Myocyte (in vitro differentiated cells): ENCODE results near the gene PPP6R3. TPM values are rescaled to one million over a fixed set of nuclear protein-coding genes. Genes with fewer than 3 reads are reported as not detected.
A peak's percentile ranks its signal among the peaks of the same experiment; 100 is the strongest.

Experiments used
- DNase-seq: peaks from one replicate; pipeline ENCODE4 v3.0.0-alpha.2; 2012; ENCODE audit warnings: low read depth
- polyA plus RNA-seq: library from polyadenylated mRNA; unstranded; fragments of >200 nt; gene quantifications from one replicate; pipeline ENCODE4 v1.2.1, GENCODE V29; 2012; ENCODE audit warnings: missing spikeins
- total RNA-seq: library from RNA; depleted of rRNA; stranded (reverse); fragments of >200 nt; gene quantifications from 2 replicates; pipeline ENCODE4 v1.2.3, GENCODE V29; 2014

The PPP6R3 gene, protein sequence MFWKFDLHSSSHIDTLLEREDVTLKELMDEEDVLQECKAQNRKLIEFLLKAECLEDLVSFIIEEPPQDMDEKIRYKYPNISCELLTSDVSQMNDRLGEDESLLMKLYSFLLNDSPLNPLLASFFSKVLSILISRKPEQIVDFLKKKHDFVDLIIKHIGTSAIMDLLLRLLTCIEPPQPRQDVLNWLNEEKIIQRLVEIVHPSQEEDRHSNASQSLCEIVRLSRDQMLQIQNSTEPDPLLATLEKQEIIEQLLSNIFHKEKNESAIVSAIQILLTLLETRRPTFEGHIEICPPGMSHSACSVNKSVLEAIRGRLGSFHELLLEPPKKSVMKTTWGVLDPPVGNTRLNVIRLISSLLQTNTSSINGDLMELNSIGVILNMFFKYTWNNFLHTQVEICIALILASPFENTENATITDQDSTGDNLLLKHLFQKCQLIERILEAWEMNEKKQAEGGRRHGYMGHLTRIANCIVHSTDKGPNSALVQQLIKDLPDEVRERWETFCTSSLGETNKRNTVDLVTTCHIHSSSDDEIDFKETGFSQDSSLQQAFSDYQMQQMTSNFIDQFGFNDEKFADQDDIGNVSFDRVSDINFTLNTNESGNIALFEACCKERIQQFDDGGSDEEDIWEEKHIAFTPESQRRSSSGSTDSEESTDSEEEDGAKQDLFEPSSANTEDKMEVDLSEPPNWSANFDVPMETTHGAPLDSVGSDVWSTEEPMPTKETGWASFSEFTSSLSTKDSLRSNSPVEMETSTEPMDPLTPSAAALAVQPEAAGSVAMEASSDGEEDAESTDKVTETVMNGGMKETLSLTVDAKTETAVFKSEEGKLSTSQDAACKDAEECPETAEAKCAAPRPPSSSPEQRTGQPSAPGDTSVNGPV
- total RNA-seq, result 101 and 113 TPM in 2 replicates
- polyA plus RNA-seq, result 27.2 TPM

GRCh38 chr11:68460741-68461574 is at the start of gene PPP6R3:
PPP6R3 (plus strand) TSS chr11:68460752; CDS start chr11:68537665, 76,913 bp downstream.
- DNase-seq, result peak; percentile 22

- peak; percentile 99 for DNase-seq
Measured at GRCh38 chr11:68411501-68411991, 49.0 kb upstream of the PPP6R3 start.

DNA sequence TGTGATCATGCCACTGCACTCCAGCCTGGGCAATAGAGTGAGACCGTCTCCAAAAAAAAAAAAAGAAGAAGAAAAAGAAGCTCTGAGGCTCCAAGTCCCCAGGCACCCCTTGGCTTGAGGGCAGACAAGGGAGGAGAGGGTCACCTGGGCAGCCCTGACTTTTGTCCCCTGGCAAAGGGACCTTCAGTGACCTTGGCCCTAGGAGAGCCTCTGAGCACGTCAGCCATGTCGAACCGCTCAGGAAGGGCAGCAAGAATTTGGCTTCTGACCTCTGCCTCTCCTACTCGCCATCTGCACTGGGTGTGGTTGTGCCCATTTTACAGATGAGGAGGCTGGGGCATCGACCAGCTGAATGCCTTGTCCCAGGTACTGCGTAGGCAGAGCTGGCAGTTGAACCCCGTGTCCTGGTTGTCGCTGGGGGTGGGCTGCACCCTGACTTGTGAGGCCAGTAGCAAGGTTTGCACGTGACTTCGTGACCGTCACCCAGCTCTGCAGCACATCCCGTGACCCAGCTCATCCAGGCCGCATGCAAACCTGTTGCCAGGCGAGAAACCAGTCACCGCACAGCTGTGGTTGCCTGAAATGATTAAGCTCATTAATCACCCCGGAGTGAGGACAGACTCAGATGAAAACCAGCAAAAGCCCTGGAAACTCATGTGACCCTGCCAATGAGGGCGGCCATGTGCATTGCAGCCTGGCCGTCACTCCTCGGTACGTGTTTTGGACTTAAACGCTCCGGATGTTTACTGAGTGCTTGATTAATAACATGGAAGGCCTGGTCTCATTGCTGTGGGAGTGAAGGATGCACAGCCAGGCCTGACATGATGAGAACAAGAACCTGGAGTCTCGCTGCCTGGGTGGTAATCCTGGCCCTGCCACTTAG is 47.7 kb upstream of the PPP6R3 start:
- peak; percentile 96 for DNase-seq

GRCh38 chr11:68413591-68413999 is 47.0 kb upstream of the PPP6R3 start:
- no peak for DNase-seq

- no peak for DNase-seq
Measured at GRCh38 chr11:68414496-68415221, 45.9 kb upstream of the PPP6R3 start.

GRCh38 chr11:68416070-68416578 is 44.4 kb upstream of the PPP6R3 start:
- DNase-seq, result no peak

DNA sequence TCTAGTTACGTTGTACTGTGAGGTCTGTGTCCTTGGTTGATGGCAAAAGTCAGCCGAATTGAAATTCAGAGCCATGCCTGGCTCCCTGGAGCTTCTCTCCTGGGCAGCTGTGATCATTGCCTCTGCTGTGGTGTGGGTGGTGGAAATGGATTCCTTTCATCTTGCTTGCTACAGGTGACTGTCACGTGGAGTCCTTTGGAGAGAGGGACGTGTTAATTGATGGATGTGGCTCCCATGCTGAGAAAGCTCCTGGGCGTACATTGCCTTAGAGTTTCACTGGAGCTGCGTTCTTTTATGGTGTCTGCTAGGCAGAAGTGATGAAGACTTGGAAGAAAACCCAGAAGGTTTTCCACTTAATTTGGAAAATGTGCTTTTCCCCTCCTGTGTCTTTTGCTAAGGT is 41.9 kb upstream of the PPP6R3 start:
- DNase-seq, result no peak

DNA sequence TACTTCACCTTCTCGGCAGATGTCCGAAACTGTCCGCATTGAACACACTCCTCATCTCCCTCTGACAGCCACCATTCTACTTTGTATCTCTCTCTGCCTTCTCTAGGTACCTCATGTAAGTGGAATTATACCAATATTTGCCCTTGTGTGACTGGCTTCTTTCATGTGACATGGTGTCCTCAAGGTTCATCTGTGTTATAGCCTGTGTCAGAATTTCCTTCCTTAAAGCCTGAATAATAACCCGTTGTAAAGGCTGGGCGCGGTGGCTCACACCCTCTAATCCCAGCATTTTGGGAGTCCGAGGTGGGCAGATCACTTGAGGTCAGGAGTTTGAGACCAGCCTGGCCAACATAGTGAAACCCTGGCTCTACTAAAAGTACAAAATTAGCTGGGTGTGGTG is 40.4 kb upstream of the PPP6R3 start:
- no peak for DNase-seq

- DNase-seq, result no peak
Measured at GRCh38 chr11:68423481-68423880, 37.1 kb upstream of the PPP6R3 start.

DNA sequence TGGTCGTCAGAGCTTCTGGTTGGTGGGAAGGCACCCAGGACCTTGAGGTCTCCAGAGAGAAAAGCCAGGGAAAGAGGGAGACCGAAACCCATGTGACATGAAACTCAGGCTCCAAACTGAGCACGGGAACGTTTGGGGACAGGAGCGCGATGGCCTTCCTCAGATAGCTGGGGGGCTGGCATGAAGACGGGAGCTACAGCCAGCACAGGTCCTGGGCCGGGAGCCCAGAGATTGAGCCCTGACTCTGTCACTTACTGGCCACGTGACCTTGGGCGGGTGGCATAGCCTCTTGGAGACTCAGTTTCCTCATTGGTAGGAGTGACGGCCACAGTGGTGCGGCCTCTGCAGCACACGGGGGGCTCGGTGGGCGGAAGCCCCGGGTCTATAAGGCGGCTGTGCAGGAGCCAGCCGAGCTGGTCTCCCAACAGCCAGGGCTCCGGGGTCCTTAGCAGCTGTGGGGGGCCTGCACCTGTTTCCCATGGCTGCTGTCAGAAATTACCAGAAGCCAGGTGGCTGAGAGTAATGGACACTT is 36.4 kb upstream of the PPP6R3 start:
- no peak for DNase-seq

GRCh38 chr11:68424981-68425865 is 35.3 kb upstream of the PPP6R3 start:
- no peak for DNase-seq

DNA sequence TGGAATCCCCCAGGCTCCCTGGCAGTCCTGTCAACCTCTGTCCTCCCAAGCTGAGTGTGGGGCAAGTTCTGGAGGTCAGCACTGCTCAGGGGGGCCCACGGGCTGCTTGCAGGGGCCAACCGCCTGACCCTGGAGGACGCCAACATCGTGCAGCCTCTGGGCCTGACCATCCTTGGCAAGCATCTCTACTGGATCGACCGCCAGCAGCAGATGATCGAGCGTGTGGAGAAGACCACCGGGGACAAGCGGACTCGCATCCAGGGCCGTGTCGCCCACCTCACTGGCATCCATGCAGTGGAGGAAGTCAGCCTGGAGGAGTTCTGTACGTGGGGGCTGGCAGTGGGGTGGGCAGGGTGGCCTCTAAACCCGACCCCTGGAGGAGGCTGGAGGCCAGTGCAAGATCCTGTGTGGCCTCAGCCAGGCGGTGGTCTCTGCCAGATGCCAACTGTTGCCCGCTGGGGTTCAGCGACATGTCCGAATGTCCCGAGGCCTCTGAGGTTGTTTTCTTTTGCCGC is 34.6 kb upstream of the PPP6R3 start:
- no peak for DNase-seq

DNA sequence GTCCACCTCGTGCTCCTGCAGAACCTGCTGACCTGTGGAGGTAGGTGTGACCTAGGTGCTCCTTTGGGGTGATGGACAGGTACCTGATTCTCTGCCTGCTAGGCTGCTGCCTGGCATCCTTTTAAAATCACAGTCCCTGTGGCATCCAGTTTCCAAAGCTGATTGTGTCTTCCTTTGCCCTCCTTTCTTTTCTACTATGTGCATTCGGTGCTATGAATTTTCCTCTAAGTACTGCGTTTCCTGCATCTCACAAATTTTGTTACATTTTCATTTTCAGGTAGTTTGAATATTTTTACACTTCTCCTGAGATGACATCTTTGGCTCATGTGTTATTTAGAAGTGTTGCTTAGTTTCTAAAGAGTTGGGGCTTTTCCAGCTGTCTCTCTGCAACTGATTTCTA is 30.9 kb upstream of the PPP6R3 start:
- no peak for DNase-seq

- no peak for DNase-seq
Measured at GRCh38 chr11:68430384-68430783, 30.2 kb upstream of the PPP6R3 start.

- peak; percentile 77 for DNase-seq
Measured at GRCh38 chr11:68430801-68431200, 29.8 kb upstream of the PPP6R3 start.

GRCh38 chr11:68431984-68432645 is 28.4 kb upstream of the PPP6R3 start:
- peak; percentile 87 for DNase-seq

GRCh38 chr11:68432874-68433273 is 27.7 kb upstream of the PPP6R3 start:
- peak; percentile 83 for DNase-seq
